OCI-LY3 (cell line): Measurements from ENCODE around the gene ARHGAP18.

ENCODE experiments used
- H2AFZ ChIP-seq: fragments of 200-600, 300-600 bp; shearing (Covaris generic); 2 replicates; pipeline ENCODE4 v1.6.0; 2014; ENCODE audit warnings: antibody characterized with exemption, low read depth, low read length
- H3K27ac ChIP-seq: fragments of 200-600, 300-600 bp; sonication (generic); 2 replicates; pipeline ENCODE4 v1.5.1; 2014; ENCODE audit warnings: mild to moderate bottlenecking, low read length, moderate library complexity, mixed read lengths
- H3K27me3 ChIP-seq: fragments of 200-600, 300-600 bp; sonication (generic); 2 replicates; pipeline ENCODE4 v1.6.1; 2014; ENCODE audit warnings: low read depth, low read length, mixed read lengths
- H3K36me3 ChIP-seq: fragments of 200-600, 300-600 bp; sonication (generic); replicated peaks from 2 replicates; pipeline ENCODE3; 2014; ENCODE audit warnings: low read depth, low read length, mixed read lengths
- H3K4me1 ChIP-seq: fragments of 300-600, 200-600 bp; sonication (generic); 2 replicates; pipeline ENCODE4 v1.6.1; 2014; ENCODE audit warnings: low read length, mixed read lengths
- H3K4me2 ChIP-seq: fragments of 200-600, 300-600 bp; sonication (generic); 2 replicates; pipeline ENCODE4 v1.6.1; 2014; ENCODE audit warnings: low read length, mixed read lengths
- H3K4me3 ChIP-seq: fragments of 300-600, 200-600 bp; sonication (generic); 2 replicates; pipeline ENCODE4 v1.5.1; 2014; ENCODE audit warnings: antibody characterized with exemption, mild to moderate bottlenecking, low read length, moderate library complexity
- H3K79me2 ChIP-seq: fragments of 300-600, 200-600 bp; shearing (Covaris generic); 2 replicates; pipeline ENCODE4 v1.6.1; 2014; ENCODE audit warnings: mild to moderate bottlenecking, low read length, mixed read lengths
- H3K9ac ChIP-seq: fragments of 300-600, 200-600 bp; shearing (Covaris generic); 2 replicates; pipeline ENCODE4 v1.6.0; 2014; ENCODE audit warnings: mild to moderate bottlenecking, low read length, moderate library complexity
- H3K9me3 ChIP-seq: fragments of 200-600, 300-600 bp; shearing (Covaris generic); 2 replicates; pipeline ENCODE4 v1.6.1; 2014; ENCODE audit warnings: low read length, mixed read lengths; ENCODE audit not compliant: insufficient read depth
- H4K20me1 ChIP-seq: fragments of 200-600, 300-600 bp; sonication (generic); 2 replicates; pipeline ENCODE4 v1.6.1; 2016; ENCODE audit warnings: low read length, mixed read lengths; ENCODE audit not compliant: insufficient read depth
- CTCF ChIP-seq: fragments of 200-600, 300-600 bp; sonication (generic); IDR thresholded peaks from 2 replicates; pipeline ENCODE4 v1.5.1; 2014; ENCODE audit warnings: antibody characterized with exemption, low read length, low read depth
- EZH2phosphoT487 ChIP-seq: fragments of 200-600 bp; shearing (Covaris generic); IDR thresholded peaks from 2 replicates; pipeline ENCODE4 v1.6.1; 2018; ENCODE audit warnings: antibody characterized with exemption, mixed run types, low read depth

ARHGAP18 gene

GRCh38 chr6:129546702-129547101 lies 163.3 kb downstream of the ARHGAP18 start:
- Histone ChIP-seq H2AFZ (no peak overlapping the region), H3K36me3 (no peaks in the 10 kb centered on the region), H3K79me2 (no peaks in the 10 kb centered on the region), H4K20me1 (no peaks in the 10 kb centered on the region), H3K9me3 (no peaks in the 10 kb centered on the region), H3K4me3 (no peak overlapping the region), H3K9ac (no peak overlapping the region), H3K4me1 (no peaks in the 10 kb centered on the region), H3K27ac (no peak overlapping the region), H3K27me3 (no peaks in the 10 kb centered on the region), H3K4me2 (no peak overlapping the region)
- TF ChIP-seq EZH2phosphoT487 = no peak
- TF ChIP-seq CTCF = no peak

- Histone ChIP-seq H3K4me3 (no peak overlapping the region), H3K9me3 (no peaks in the 10 kb centered on the region), H3K4me2 (no peak overlapping the region), H2AFZ (no peak overlapping the region), H3K27ac (no peak overlapping the region), H3K9ac (no peak overlapping the region), H3K27me3 (no peaks in the 10 kb centered on the region), H3K4me1 (no peaks in the 10 kb centered on the region), H3K79me2 (no peaks in the 10 kb centered on the region), H3K36me3 (no peaks in the 10 kb centered on the region), H4K20me1 (no peaks in the 10 kb centered on the region)
- TF ChIP-seq EZH2phosphoT487 = no peak
- no peak for TF ChIP-seq CTCF
Measured at GRCh38 chr6:129544892-129545612, 164.9 kb downstream of the ARHGAP18 start.

DNA sequence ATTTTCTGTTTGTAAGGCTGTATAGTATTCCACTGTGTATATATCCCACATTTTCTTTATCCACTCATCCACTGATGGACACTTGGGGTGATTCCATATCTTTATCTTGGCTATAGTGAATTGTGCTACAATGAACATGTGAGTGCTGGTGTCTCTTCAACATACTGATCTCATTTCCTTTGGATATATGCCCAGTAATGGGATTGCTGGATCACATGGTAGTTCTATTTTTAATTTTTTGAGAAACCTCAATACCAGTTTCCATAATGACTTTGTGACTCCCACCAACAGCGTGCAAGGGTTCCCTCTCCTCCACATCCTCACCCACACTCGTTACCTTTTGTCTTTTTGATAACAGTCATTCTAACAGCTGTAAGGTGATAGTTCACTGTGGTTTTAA lies 166.0 kb downstream of the ARHGAP18 start:
- no peaks in the 10 kb centered on the region for H3K79me2 ChIP-seq
- H3K9me3 ChIP-seq = no peaks in the 10 kb centered on the region
- H3K27me3 ChIP-seq = no peaks in the 10 kb centered on the region
- no peak overlapping the region for H3K27ac ChIP-seq
- TF ChIP-seq CTCF = no peak
- TF ChIP-seq EZH2phosphoT487 = no peak
- no peaks in the 10 kb centered on the region for H4K20me1 ChIP-seq
- H3K9ac ChIP-seq = no peak overlapping the region
- no peak overlapping the region for H2AFZ ChIP-seq
- no peak overlapping the region for H3K4me3 ChIP-seq
- no peaks in the 10 kb centered on the region for H3K4me1 ChIP-seq
- H3K4me2 ChIP-seq = no peak overlapping the region
- no peaks in the 10 kb centered on the region for H3K36me3 ChIP-seq

DNA sequence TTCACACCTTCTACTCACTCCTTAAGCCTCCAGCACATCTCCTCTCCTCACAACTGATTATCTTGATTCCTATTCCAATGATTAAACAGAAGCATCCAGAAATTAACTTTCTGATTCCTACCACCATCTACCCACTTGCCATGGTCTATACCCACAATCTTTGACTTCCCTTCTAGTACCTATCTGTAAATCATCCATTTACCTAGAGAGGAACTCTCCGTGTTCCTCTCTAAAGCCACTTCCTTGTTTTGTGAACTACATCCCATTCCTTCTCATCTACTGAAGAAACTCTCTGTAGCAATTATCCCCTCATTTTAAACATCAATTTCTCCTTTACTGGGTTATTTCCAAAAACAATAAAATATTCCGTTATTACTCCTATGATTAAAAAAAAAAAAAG lies 167.3 kb downstream of the ARHGAP18 start:
- Histone ChIP-seq H3K27ac (no peak overlapping the region), H3K4me2 (no peak overlapping the region), H3K9ac (no peak overlapping the region), H3K4me1 (no peaks in the 10 kb centered on the region), H3K4me3 (no peak overlapping the region), H3K79me2 (no peaks in the 10 kb centered on the region), H3K27me3 (no peaks in the 10 kb centered on the region), H2AFZ (no peak overlapping the region), H3K36me3 (no peaks in the 10 kb centered on the region), H3K9me3 (no peaks in the 10 kb centered on the region), H4K20me1 (no peaks in the 10 kb centered on the region)
- TF ChIP-seq CTCF (no peak), EZH2phosphoT487 (no peak)
